ENCODE measurements around the gene PRKG1. TPM values are rescaled to one million over a fixed set of nuclear protein-coding genes. Genes with fewer than 3 reads are reported as not detected.

The PRKG1 gene
- total RNA-seq, 2 experiments from 2014 or later: not detected

- intact Hi-C loops (cut with micrococcal nuclease): loop anchor here (5.0 to 10.0 kb wide), 4 partner anchors 86 to 1242 kb away; no protein-coding TSS in a partner anchor
These were observed 802.2 kb downstream of the PRKG1 start for GRCh38 chr10:51876503-51876902.

GRCh38 chr10:51876979-51877378 lies 802.7 kb downstream of the PRKG1 start:
- intact Hi-C loops (cut with micrococcal nuclease): loop anchor here (5.0 to 10.0 kb wide), 4 partner anchors 85 to 1242 kb away; no protein-coding TSS in a partner anchor
- no peak for DNase-seq
- Mint-ChIP-seq H3K27me3 (ENCODE audit: low read depth) (no peaks in the 10 kb centered on the region), H3K4me3 (no peak overlapping the region), H3K9me3 (no peaks in the 10 kb centered on the region), H3K27ac (no peak overlapping the region), H3K36me3 (ENCODE audit: low read depth) (no peaks in the 10 kb centered on the region), H3K4me1 (ENCODE audit: low read depth) (peaks cover 18% of the 10 kb centered on the region)
- CTCF ChIA-PET: interaction anchor here (0.6 kb wide), 1 partner anchor 31 kb away, joined by 3 read pairs; no protein-coding TSS in a partner anchor

More at GRCh38 chr10:51876503-51876902, 802.2 kb downstream of the PRKG1 start:
- Mint-ChIP-seq H3K4me3 (no peak overlapping the region), H3K36me3 (ENCODE audit: low read depth) (no peaks in the 10 kb centered on the region), H3K4me1 (ENCODE audit: low read depth) (peaks cover 18% of the 10 kb centered on the region), H3K27me3 (ENCODE audit: low read depth) (no peaks in the 10 kb centered on the region), H3K9me3 (no peaks in the 10 kb centered on the region), H3K27ac (no peak overlapping the region)
- CTCF ChIA-PET: interaction anchor here (0.6 to 0.7 kb wide), 2 partner anchors 31 to 86 kb away, joined by 3 read pairs; no protein-coding TSS in a partner anchor
- DNase-seq: no peak

DNA sequence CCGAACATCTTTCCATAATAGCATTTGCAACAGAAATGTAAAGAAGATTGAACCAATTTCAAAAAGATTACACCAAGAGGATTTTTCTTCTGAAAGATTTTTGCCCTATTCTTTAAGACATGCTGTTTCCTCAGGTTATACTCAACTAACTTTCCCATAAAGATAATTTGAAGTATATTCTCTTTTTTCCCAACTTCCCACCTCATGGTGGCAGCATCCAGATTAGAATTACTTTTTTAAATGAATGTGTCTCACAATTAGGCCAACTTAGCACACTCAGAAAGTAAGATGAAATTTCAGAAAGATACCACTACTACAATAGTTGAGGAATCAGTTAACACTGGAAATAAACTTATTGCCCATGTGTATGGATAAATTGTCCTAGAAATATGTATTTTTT lies 803.3 kb downstream of the PRKG1 start:
- CTCF ChIA-PET: no interaction called here
- Mint-ChIP-seq H3K27me3 (ENCODE audit: low read depth) (no peaks in the 10 kb centered on the region), H3K9me3 (no peaks in the 10 kb centered on the region), H3K4me1 (ENCODE audit: low read depth) (peaks cover 18% of the 10 kb centered on the region), H3K36me3 (ENCODE audit: low read depth) (no peaks in the 10 kb centered on the region), H3K27ac (no peak overlapping the region), H3K4me3 (no peak overlapping the region)
- DNase-seq: no peak
- intact Hi-C loops (cut with micrococcal nuclease): loop anchor here (2.0 to 10.0 kb wide), 5 partner anchors 85 to 1337 kb away; no protein-coding TSS in a partner anchor

DNA sequence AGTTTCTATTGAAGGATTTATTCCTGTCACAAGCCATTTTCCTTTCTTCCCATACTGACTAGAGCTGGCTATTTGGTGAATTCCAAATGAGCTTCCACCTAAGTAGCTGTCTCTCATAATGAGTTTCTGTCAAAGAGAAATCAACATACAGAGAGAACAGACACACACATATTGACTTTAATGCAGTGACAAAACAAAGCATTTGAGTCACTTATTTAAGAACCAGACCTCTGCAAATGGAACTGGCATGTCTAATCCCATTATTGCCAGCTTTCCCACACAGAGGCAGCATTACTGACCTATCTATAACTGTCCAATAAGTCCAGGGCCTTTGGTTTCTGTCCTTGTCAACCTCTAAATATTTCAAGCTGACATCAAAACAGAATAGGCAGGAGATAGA lies 804.4 kb downstream of the PRKG1 start:
- no peaks in the 10 kb centered on the region for H3K27me3 Mint-ChIP-seq (ENCODE audit: low read depth)
- DNase-seq: no peak
- CTCF ChIA-PET: no interaction called here
- no peak overlapping the region for H3K4me3 Mint-ChIP-seq
- no peak overlapping the region for H3K27ac Mint-ChIP-seq
- no peaks in the 10 kb centered on the region for H3K9me3 Mint-ChIP-seq
- intact Hi-C loops (cut with micrococcal nuclease): loop anchor here (1.0 to 10.0 kb wide), 7 partner anchors 45 to 1338 kb away; no protein-coding TSS in a partner anchor
- no peaks in the 10 kb centered on the region for H3K36me3 Mint-ChIP-seq (ENCODE audit: low read depth)
- peaks cover 18% of the 10 kb centered on the region for H3K4me1 Mint-ChIP-seq (ENCODE audit: low read depth)

GRCh38 chr10:51879238-51879637 lies 805.0 kb downstream of the PRKG1 start:
- no peaks in the 10 kb centered on the region for H3K36me3 Mint-ChIP-seq (ENCODE audit: low read depth)
- no peak overlapping the region for H3K27ac Mint-ChIP-seq
- H3K9me3 Mint-ChIP-seq: no peaks in the 10 kb centered on the region
- CTCF ChIA-PET: no interaction called here
- H3K4me1 Mint-ChIP-seq (ENCODE audit: low read depth): peaks cover 18% of the 10 kb centered on the region
- intact Hi-C loops (cut with micrococcal nuclease): loop anchor here (1.0 to 10.0 kb wide), 7 partner anchors 46 to 1338 kb away; no protein-coding TSS in a partner anchor
- no peaks in the 10 kb centered on the region for H3K27me3 Mint-ChIP-seq (ENCODE audit: low read depth)
- H3K4me3 Mint-ChIP-seq: no peak overlapping the region
- peak; percentile 55 for DNase-seq

DNA sequence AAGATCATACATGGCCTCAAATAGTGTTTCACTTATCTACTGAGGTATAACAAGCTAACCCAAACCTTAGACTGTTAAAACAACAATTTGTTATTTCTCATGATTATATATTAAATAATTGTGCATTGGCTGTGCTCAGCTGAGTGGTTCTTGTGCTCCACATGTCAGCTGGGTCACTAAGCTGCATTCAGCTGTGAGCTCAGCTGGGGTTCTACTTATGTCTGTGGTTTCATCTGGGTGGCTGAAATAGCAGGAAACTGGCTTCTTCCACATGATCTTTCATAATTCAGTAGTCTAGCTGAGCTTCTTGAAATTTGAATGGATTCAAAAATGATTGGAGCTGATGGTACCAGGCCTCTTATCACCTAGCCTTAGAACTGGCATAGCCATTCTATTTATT lies 806.9 kb downstream of the PRKG1 start:
- intact Hi-C loops (cut with micrococcal nuclease): no loop called here
- no peak for DNase-seq
- CTCF ChIA-PET: no interaction called here
- Mint-ChIP-seq H3K27me3 (ENCODE audit: low read depth) (no peaks in the 10 kb centered on the region), H3K9me3 (no peaks in the 10 kb centered on the region), H3K4me3 (no peak overlapping the region), H3K27ac (no peak overlapping the region), H3K4me1 (ENCODE audit: low read depth) (peaks cover 18% of the 10 kb centered on the region), H3K36me3 (ENCODE audit: low read depth) (no peaks in the 10 kb centered on the region)

GRCh38 chr10:51886438-51887068 lies 812.3 kb downstream of the PRKG1 start:
- H3K36me3 Mint-ChIP-seq (ENCODE audit: low read depth): no peaks in the 10 kb centered on the region
- H3K9me3 Mint-ChIP-seq: no peaks in the 10 kb centered on the region
- CTCF ChIA-PET: no interaction called here
- no peaks in the 10 kb centered on the region for H3K4me1 Mint-ChIP-seq (ENCODE audit: low read depth)
- H3K4me3 Mint-ChIP-seq: no peak overlapping the region
- H3K27ac Mint-ChIP-seq: no peak overlapping the region
- no peak for DNase-seq
- H3K27me3 Mint-ChIP-seq (ENCODE audit: low read depth): no peaks in the 10 kb centered on the region
- intact Hi-C loops (cut with micrococcal nuclease): no loop called here

GRCh38 chr10:51888263-51888662 lies 814.0 kb downstream of the PRKG1 start:
- no peaks in the 10 kb centered on the region for H3K36me3 Mint-ChIP-seq (ENCODE audit: low read depth)
- CTCF ChIA-PET: interaction anchor here (0.7 kb wide), 1 partner anchor 21 kb away, joined by 3 read pairs; no protein-coding TSS in a partner anchor
- no peak overlapping the region for H3K27ac Mint-ChIP-seq
- no peak overlapping the region for H3K4me3 Mint-ChIP-seq
- no peaks in the 10 kb centered on the region for H3K4me1 Mint-ChIP-seq (ENCODE audit: low read depth)
- intact Hi-C loops (cut with micrococcal nuclease): no loop called here
- no peaks in the 10 kb centered on the region for H3K9me3 Mint-ChIP-seq
- H3K27me3 Mint-ChIP-seq (ENCODE audit: low read depth): no peaks in the 10 kb centered on the region
- DNase-seq: no peak

DNA sequence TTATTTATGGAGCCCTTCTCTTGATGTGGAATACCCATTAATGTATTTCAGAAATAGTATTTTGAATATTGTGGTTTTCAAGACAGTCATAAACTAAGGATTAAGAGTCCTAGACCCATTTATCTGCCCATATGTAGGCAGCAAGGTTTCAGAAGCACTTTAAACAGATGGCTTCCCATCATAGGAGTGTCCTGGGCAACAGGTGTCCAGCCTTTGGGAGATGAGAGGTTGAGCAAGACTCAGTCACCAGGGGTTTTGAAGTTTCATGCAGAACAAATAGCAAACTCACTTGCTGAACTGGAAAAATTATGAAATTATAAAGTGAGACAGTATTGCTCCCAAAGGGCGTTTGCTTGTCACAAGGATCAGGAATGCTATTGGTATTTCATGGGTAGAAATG lies 818.0 kb downstream of the PRKG1 start:
- H3K9me3 Mint-ChIP-seq: no peaks in the 10 kb centered on the region
- H3K27ac Mint-ChIP-seq: no peak overlapping the region
- CTCF ChIA-PET: no interaction called here
- H3K36me3 Mint-ChIP-seq (ENCODE audit: low read depth): no peaks in the 10 kb centered on the region
- no peak for DNase-seq
- no peaks in the 10 kb centered on the region for H3K27me3 Mint-ChIP-seq (ENCODE audit: low read depth)
- no peak overlapping the region for H3K4me3 Mint-ChIP-seq
- intact Hi-C loops (cut with micrococcal nuclease): no loop called here
- no peaks in the 10 kb centered on the region for H3K4me1 Mint-ChIP-seq (ENCODE audit: low read depth)

GRCh38 chr10:51892965-51893658 lies 818.8 kb downstream of the PRKG1 start:
- peak; percentile 15 for DNase-seq
- no peaks in the 10 kb centered on the region for H3K27me3 Mint-ChIP-seq (ENCODE audit: low read depth)

GRCh38 chr10:51894771-51895578 lies 820.7 kb downstream of the PRKG1 start:
- no peaks in the 10 kb centered on the region for H3K4me1 Mint-ChIP-seq (ENCODE audit: low read depth)
- CTCF ChIA-PET: no interaction called here
- no peak overlapping the region for H3K4me3 Mint-ChIP-seq
- H3K27ac Mint-ChIP-seq: no peak overlapping the region
- DNase-seq: no peak
- intact Hi-C loops (cut with micrococcal nuclease): no loop called here
- H3K27me3 Mint-ChIP-seq (ENCODE audit: low read depth): no peaks in the 10 kb centered on the region
- H3K36me3 Mint-ChIP-seq (ENCODE audit: low read depth): no peaks in the 10 kb centered on the region
- H3K9me3 Mint-ChIP-seq: no peaks in the 10 kb centered on the region

More at GRCh38 chr10:51892965-51893658, 818.8 kb downstream of the PRKG1 start:
- no peaks in the 10 kb centered on the region for H3K4me1 Mint-ChIP-seq (ENCODE audit: low read depth)
- H3K4me3 Mint-ChIP-seq: no peak overlapping the region
- CTCF ChIA-PET: no interaction called here
- no peak overlapping the region for H3K27ac Mint-ChIP-seq
- no peaks in the 10 kb centered on the region for H3K9me3 Mint-ChIP-seq
- intact Hi-C loops (cut with micrococcal nuclease): no loop called here
- no peaks in the 10 kb centered on the region for H3K36me3 Mint-ChIP-seq (ENCODE audit: low read depth)

GRCh38 chr10:51896849-51897248 lies 822.6 kb downstream of the PRKG1 start:
- Mint-ChIP-seq H3K27me3 (ENCODE audit: low read depth) (no peaks in the 10 kb centered on the region), H3K4me3 (no peak overlapping the region), H3K9me3 (no peaks in the 10 kb centered on the region), H3K4me1 (ENCODE audit: low read depth) (no peaks in the 10 kb centered on the region), H3K36me3 (ENCODE audit: low read depth) (no peaks in the 10 kb centered on the region), H3K27ac (no peak overlapping the region)
- intact Hi-C loops (cut with micrococcal nuclease): no loop called here
- CTCF ChIA-PET: no interaction called here
- no peak for DNase-seq

Data from activated naive CD4-positive, alpha-beta T cell treated with anti-CD3 and anti-CD28 coated beads for 36 hours (primary cell).